Activated CD8-positive, alpha-beta memory T cell treated with anti-CD3 and anti-CD28 coated beads for 1 hour (primary cell): ENCODE data around the gene XRN1.
"Not testable (repeated sequence)": the region's sequence is repeated elsewhere in the genome, so short reads cannot be mapped to it uniquely, and the experiment has no call there.

Experiments used
- DNase-seq, 2 donors: peaks; one replicate each; pipeline ENCODE4 v3.0.0-alpha.2; 2020; ENCODE audit warnings: low read depth in 1 of 2; ENCODE audit errors: extremely low read depth in 1 of 2

Gene XRN1

DNA sequence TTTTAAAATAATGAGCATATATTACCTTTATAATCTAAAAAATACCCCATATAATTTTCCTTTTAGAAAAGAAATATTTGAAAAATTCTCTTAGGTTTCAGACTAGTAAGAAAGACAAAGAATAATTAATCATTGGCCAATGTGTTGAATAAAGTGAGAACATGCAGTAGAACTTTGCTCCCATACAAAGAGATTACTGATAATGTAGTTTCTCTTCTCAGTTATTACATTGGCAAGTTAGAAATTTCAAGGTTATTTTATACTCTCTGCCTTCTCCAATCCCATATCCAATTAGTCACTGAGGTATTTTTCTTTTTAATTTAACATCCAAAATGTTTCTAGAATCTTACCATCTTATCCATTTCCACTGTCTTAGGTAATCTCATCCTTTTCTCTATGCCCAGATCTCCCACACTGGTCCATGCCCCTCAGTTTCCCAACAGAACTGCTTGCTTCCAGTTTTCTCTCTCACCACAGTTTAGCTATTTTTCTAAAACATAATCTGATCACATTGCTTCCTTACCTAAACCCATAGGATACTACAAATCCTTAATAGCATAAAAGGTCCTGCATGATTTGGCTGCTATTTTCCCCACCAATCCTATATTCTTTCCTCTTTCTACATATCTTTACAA lies 10.8 kb downstream of the XRN1 start:
- no peak for DNase-seq

DNA sequence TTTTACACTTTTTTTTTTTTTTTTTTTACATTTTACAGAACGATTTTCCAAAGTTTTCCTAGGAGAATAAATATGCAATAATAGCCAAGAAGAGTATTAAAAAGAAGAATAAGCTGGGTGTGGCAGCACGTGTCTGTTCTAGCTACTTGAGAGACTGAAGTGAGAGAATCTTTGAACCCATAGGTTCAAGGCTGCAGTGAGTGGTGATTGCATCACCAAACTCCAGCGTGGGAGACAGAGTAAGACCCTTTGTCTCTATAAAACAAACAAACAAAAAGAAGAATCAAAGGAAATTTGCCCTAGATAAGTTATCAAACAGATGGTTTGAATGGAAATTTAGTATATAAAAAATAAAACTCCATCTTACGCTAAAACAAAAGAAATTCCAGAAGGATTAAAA lies 13.3 kb downstream of the XRN1 start:
- no peak for DNase-seq

GRCh38 chr3:142433110-142433509 lies 14.7 kb downstream of the XRN1 start:
- no peak for DNase-seq

GRCh38 chr3:142429582-142429981 lies 18.3 kb downstream of the XRN1 start:
- no peak for DNase-seq

- no peak for DNase-seq
These were observed 23.1 kb downstream of the XRN1 start for GRCh38 chr3:142424754-142425153.

DNA sequence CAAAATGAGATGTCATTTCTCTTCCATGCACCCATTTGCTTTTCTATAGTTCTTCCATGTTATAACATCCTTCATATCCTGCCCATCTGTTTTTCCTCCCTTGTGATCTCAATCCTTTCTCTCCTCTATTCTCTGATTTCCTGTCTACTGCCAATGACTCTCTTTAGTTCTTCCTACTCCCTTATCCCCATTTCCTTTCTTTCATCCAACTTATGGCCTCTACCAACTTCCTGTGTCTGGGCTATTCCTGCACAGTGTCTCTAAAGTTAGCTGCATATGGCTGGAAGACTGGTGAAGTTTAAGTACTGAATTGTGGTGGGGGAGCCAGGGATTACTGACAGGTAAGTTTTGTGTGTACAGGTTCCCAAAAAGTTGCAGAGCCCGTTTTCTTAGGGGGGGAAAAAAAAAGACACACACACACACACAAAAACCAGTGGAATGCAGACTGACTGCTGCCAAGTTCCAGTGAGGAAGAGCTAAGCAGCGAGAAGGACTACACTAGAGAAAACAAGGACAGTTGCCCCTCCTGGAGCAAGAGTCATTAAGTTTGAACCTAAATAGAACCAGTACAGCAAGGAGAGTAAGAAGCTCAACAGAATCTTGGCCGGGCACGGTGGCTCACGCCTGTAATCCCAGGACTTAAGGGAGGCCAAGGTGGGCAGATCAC lies 28.8 kb downstream of the XRN1 start:
- DNase-seq = no peak

DNA sequence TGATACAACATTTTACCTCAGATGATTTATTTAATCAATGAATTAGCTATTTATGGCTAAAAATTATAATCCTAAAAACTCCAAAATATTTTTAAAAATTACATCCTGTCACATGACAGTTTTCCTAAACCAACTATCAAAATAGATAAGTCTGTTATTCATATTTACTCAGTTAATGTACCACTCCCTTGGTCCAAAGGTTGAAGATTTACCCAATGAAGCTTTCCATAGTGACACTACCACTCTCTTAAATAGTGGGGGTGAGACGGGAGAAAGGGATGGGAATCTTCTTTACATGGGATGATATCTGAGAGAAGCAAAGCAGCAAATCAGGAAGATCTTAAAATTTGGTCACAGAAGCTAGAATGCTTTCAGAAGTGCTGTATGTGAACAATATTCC lies 30.5 kb downstream of the XRN1 start:
- DNase-seq = no peak

GRCh38 chr3:142400537-142400936 lies 47.3 kb downstream of the XRN1 start:
- DNase-seq = not testable (repeated sequence)

DNA sequence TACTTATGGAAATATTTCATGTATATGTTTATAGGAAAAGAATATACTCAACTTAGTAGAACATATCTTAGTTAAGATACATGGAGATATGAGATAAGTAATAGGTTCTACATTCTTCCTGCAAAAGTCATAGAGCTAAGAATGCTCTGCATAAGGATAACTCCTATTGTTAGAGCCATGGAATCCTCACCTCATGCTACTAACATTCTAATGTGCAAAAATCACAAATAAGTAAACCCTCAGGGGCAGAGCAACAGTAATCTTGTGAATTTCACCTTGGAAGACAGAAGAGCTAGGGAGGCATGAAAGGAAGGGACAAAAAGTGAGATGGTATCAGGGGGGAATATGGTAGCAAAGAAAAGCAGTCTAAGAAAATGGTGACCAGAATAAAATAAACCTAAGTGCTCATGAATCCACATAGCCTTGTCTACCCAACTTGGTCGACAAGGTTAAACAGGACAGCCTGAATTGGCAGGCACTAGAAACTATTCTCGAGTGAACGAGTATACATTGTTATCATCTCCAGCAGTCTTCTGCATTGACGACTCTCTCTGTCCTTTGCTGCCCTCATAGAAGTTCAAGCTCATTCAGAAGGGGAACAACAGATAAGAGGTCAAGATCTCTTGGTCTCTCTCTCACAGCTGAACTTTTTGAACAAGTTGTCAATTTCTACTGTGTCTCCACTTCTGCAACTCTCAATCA lies 52.8 kb downstream of the XRN1 start:
- no peak for DNase-seq

DNA sequence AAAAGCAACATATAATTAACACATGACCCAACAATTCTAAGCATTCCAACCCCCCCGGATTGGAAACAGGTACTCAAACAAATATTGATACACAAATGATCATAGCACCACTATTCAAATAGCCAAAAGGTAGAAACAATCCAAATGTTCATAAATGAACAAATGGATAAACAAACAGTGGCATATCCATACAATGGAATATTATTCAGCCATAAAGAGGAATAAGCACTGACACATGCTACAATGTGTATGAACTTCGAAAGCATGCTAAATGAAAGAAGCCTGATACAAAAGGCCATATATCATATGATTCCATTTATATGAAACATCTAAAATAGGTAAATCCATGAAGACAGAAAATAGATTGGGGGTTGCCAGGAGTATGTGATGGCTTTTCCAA lies 62.8 kb downstream of the XRN1 start:
- DNase-seq = no peak

GRCh38 chr3:142374687-142375086 lies 73.2 kb downstream of the XRN1 start:
- no peak for DNase-seq

DNA sequence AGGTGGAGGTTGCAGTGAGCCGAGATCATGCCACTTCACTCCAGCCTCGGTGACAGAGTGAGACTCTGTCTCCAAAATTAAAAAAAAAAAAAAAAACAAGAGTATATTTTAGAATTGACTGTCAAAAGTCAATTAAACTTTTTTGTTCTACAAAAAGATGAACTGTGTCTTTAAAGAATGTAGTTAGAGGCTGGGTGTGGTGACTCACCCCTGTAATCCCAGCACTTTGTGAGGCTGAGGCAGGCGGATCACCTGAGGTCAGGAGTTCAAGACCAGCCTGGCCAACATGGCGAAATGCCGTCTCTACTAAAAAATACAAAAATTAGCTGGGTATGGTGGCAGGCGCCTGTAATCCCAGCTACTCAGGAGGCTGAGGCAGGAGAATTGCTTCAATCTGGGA lies 78.3 kb downstream of the XRN1 start:
- DNase-seq = not testable (repeated sequence)

DNA sequence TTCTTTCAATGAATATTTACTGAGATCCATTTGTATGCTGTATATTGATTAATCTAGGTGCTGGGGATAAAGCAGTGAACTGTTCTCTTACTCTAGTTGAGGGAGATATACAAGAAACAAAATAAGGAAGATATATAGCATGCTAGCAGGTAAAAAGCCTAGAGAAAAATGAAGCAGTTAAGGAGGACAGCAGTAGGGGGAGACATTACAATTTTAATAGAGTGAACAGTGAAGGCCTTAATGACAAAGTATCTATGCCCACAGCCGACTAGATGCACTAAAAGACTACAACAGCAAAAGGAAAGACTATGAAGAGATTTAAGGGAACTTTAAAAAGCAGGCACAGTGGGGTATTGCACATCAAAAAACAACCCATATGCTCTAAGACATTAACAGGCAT lies 81.4 kb downstream of the XRN1 start:
- no peak for DNase-seq

DNA sequence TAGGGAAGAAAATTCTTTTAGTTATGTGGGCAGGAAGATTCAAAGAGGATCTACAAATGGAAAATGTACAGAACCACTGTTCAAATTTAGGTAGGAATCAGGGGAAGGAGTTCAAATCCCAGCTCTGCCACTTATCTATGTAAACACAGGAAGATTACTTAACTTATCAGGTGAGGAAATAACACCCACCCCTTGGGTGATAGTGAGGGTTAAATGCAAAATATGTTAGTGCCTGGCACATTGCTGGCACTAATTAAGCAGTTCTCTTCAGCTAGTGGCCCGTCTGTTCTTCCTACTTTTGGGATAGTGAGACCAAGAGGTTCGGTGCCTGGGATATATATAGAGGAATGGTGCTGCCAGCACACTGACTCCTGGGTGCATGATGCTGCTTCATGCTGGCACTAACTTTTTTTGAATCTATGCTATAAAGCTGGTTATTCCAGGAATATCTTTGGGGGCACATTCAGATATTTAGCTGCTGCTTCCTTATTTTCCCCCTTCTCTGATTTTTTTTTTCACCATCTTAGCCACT lies 83.8 kb downstream of the XRN1 start:
- DNase-seq = no peak

GRCh38 chr3:142363433-142363832 lies 84.4 kb downstream of the XRN1 start:
- DNase-seq = not testable (repeated sequence)

GRCh38 chr3:142359367-142359766 lies 88.5 kb downstream of the XRN1 start:
- no peak for DNase-seq

- DNase-seq = no peak
These were observed 91.0 kb downstream of the XRN1 start for GRCh38 chr3:142356818-142357217.

- DNase-seq = no peak
These were observed 92.1 kb downstream of the XRN1 start for GRCh38 chr3:142355692-142356091.

GRCh38 chr3:142354076-142354475 lies 93.8 kb downstream of the XRN1 start:
- no peak for DNase-seq

- no peak for DNase-seq
These were observed 94.3 kb downstream of the XRN1 start for GRCh38 chr3:142353571-142353970.

- DNase-seq = not testable (repeated sequence)
These were observed 95.1 kb downstream of the XRN1 start for GRCh38 chr3:142352698-142353097.

GRCh38 chr3:142348460-142348859 lies 99.4 kb downstream of the XRN1 start:
- no peak for DNase-seq
